ENCODE measurements around the gene CSF2RB.

CSF2RB gene

GRCh38 chr22:36913427-36914389 is at the start of gene CSF2RB:
CSF2RB (plus strand) TSS chr22:36913628; CDS start chr22:36922208, 8,580 bp downstream.
- DNase-seq (ENCODE audit: low read depth): no peak

DNA sequence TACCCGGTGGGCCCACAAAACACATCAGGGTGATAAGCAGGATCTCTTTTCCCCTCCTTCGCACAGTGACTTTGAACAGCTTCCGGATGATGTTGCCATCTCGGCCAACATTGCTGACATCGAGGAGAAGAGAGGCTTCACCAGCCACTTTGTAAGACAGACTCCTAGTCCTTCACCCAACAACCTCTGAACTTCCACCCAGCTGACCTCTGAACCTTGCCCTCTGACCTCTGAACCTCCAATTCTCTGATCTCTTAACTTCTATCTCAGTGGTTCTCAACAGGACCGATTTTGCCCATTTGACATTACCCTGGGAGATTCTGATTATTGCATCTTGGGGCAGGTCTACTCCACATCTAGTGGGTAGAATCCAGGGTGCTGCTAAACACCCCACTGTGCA is 49.4 kb upstream of the CSF2RB start:
- DNase-seq (ENCODE audit: low read depth): no peak

DNA sequence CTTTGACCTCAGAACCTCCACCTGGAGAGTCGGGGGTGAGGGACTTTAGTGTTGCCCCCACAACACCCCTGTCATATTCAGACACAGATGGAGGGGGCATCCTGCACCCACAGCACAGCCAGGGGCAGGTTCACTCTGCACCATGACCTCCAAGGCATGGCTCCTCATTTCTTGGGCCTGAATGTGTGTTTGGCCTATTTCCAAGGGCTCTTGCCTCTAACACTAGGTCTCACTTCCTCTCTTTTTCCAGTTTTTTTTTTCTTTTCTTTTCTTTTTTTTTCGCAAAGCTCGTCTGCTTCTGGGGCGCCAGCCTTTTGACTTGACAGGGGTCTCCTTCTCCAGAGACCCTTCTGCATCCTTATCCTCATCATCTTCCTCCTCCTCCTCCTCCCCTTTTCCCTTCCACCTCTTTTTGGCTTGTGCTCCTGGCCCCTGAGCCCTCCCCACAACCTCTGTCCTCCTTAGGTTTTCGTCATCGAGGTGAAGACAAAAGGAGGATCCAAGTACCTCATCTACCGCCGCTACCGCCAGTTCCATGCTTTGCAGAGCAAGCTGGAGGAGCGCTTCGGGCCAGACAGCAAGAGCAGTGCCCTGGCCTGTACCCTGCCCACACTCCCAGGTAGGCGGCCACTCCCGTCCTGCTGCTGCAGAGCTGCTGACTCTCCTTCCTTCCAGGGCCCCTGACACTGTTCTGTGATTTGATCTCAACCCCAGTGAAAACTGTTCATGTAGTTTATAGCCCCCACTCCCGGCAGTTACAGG is 48.8 kb upstream of the CSF2RB start:
- DNase-seq (ENCODE audit: low read depth): no peak

DNA sequence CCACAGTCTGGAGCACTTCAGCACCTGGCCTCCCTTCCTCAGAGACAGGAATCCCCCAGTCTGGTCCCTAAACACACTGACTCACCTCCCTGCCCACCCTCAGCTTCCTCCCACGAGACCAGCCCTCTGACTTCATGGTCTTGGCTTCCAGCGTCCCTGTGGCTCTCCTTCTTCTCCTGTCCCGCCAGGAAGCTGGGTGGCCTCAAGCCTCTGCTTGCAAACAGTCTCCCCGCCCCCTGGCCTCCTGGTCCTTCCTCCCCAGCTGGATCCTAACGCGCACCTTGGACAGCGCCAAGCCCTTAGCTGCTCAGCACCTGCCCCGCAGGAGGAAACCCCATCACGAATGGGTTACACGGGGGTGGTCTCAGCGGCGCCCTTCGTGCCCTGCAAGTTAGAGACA is 48.1 kb upstream of the CSF2RB start:
- DNase-seq (ENCODE audit: low read depth): no peak

DNA sequence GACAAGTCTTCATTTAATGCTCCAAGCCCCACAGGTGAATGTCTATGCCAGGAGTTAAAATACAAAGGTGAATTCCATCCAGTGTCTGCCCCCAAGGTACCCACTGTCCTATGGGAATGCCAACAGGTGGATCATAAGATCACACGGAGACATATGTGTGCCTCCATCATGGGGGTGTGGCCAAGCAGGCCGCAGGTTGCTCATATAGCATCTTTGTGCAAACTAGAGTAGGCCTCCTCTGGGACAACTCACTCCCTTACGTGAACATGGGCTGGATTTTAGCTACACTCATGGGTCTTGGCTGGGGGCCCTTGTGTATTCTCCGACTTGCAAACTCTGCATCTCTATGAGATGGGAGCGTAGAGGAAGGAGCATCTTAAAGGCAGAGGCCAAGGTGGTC is 45.7 kb upstream of the CSF2RB start:
- DNase-seq (ENCODE audit: low read depth): no peak

DNA sequence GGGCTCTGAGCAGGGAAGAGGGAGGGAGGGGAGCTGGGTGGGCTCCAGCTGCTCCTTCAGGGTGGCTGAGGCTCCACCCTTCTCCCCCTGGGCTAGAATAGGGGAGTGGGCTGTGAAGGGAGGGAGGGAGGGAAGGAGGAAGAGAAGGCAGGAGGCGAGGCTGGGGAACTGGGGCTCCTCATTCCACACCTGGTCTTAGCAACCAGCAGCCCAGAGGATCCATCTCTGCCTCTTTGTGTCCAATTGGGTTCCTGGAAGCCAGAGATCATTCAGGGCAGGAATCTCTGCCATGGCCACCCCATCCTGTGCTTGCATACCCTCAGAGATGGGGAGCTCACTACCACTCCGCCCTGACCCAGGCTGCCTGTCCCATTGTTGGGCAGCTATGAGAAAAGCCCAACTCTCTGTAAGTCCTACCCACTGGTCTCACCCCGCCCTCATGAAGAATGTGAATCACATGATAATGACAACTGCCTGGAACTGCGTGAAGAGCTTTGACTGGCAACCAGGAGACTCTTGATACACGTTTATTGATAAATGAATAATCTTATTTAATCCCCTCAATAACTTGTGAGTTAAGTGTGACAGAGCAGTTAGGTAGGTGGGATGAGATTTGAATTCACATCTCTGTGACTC is 44.8 kb upstream of the CSF2RB start:
- DNase-seq (ENCODE audit: low read depth): no peak

- DNase-seq (ENCODE audit: low read depth): no peak
These were observed 43.2 kb upstream of the CSF2RB start for GRCh38 chr22:36870250-36870649.

- no peak for DNase-seq (ENCODE audit: low read depth)
These were observed 41.8 kb upstream of the CSF2RB start for GRCh38 chr22:36871669-36872081.

DNA sequence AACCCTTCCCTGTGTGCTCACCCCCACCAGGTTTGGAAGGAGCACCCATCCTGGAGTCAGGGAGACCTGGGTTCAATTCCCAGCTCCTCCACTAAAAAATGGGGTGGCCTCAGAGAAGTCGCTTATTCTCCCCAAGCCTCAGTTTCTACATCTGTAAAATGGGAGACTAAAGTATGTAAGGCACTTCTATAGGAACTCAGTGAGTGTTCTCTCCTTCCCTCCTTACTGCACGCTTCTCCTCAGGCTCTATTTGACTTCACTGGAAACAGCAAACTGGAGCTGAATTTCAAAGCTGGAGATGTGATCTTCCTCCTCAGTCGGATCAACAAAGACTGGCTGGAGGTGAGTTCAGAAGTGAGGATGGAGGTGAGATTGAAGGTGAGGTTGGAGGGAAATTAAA is 41.3 kb upstream of the CSF2RB start:
- DNase-seq (ENCODE audit: low read depth): no peak

GRCh38 chr22:36872866-36873498 is 40.4 kb upstream of the CSF2RB start:
- no peak for DNase-seq (ENCODE audit: low read depth)

GRCh38 chr22:36873614-36874308 is 39.7 kb upstream of the CSF2RB start:
- no peak for DNase-seq (ENCODE audit: low read depth)

- DNase-seq (ENCODE audit: low read depth): no peak
These were observed 39.1 kb upstream of the CSF2RB start for GRCh38 chr22:36874309-36874696.

DNA sequence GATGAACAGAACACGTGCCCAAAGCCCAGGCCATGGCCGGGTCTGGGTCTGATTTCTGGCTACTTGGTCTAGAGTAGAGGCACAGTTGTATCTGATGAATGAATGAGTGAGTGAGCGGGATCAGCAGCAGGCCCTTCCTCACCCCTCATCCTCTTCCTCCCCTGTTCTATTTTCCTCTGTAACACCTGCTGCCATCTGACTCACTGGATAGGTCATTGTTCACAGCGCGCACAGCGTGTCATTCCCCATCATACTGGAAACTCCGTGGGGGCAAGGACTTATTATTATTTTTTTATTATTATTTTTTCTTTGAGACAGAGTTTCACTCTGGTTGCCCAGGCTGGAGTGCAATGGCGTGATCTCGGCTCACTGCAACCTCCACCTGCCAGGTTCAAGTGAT is 38.7 kb upstream of the CSF2RB start:
- DNase-seq (ENCODE audit: low read depth): no peak

DNA sequence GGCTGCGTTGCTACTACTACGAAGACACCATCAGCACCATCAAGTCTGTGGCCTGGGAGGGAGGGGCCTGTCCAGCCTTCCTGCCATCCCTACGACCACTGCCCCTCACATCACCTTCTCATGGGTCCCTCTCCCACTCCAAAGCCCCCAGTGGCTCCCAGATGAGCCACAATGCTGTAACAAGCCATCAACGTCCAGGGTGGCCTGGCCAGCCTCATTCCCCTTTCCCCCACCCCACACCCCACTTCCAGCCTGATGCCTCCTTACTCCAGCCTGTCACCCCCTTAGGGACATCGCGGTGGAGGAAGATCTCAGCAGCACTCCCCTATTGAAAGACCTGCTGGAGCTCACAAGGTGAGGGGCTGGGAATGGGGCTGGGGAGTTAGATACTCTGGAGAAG is 37.7 kb upstream of the CSF2RB start:
- DNase-seq (ENCODE audit: low read depth): no peak

DNA sequence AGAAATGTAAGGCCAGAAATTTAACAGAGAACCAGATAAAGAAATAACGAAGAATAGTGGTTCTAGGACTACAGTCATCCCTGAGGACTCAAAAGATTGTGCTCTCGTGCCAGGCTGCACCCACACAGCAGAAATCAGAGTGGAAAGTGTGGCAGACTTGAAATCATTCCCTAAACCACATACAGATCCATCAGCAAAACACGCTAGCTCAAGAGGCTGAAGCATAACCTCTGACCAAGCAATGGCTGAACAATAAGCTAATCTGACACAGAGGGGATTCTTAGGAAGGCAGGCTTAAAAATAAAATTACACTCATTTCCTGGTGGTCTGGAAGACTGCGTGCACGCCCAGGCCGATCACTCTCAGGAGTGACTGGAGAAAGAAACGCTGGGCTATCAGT is 33.7 kb upstream of the CSF2RB start:
- DNase-seq (ENCODE audit: low read depth): no peak

DNA sequence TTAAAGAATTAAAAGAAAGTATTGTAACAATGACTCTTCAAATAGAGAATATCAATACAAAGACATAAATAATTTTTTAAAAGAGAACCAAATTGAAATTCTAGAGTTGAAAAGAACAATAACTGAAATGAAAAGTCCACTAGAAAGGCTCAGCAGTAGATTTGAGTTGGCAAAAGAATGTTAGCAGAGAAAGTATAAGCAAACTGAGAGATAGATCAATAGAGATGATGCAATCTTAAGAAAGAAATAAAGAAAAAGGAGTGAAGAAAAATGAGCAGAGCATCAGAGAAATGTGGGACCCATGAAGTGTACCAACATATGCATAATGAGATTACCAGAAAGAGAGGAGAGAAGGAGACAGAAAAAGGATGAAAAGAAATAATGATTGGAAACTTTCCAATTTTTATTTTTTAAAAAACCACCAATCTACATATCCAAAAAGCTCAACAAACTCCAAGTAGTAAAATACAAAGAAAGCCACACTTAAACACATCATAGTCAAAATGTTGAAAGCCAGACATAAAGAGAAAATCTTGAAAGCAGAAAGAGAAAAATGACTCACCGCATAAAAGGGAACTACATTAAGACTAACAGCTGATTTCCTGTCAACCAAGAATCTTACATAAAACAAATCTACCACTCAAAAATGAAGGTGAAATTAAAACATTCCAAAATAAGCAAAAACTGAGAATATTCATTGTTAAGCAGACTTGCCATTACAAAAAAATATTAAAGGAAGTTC is 31.8 kb upstream of the CSF2RB start:
- DNase-seq (ENCODE audit: low read depth): no peak

DNA sequence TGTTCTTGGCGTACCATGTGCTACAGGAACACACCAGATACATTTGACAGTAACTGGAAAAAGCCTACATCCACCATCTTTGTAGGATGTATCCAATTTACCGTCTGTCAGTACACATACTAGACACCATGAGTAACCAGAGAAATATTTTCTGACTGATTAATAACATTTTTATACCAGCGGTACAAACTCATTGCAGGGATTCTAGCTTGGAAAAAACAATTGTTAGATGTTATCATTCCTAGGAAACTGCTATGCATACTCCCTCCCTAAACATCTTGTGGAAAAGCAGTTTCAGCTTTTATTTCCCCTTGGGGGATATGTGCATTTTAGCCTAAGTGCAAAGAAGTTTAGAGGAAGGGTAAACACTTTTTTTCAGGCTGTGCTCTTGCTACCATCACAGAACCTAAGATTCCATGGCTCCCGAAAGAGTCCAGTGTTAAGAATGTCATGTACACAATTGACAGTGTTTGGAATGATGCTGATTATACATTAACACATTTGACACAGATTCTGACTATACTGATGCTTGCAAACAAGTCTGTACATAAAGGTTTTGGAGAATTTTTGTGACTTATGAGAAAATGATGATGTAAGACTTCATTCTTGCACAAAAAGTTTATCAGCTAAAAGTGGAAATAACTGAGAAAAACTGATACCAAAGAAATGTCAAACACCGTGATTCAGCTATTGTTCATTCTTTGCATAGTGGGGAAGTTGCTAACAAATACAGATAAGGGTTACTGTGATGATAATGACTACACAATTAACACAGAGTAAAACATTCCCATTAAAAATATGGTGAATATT is 28.9 kb upstream of the CSF2RB start:
- no peak for DNase-seq (ENCODE audit: low read depth)

DNA sequence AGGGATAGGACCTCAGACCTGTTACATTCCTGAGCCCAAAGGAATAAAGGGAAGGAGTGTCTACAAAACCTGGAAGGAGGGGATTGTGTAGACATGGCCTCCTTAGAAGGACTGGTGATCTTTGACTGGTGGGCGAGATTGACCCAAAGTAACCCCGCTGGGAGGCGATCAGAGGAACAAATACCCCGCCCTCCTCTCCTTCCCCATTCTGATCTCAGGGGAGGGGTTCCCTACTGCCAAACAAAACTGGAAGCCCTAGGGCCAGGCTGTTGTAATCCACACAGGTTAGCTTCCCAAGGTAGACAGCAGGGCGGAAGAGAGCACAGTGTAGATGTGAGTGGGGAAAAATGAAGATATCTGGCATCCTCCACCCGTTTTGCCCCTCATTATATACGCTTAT is 28.0 kb upstream of the CSF2RB start:
- no peak for DNase-seq (ENCODE audit: low read depth)

GRCh38 chr22:36886016-36886415 is 27.4 kb upstream of the CSF2RB start:
- no peak for DNase-seq (ENCODE audit: low read depth)

- no peak for DNase-seq (ENCODE audit: low read depth)
These were observed 26.3 kb upstream of the CSF2RB start for GRCh38 chr22:36887162-36887561.

Data from fibroblast of the conjunctiva (primary cell).